HepG2 (cell line): ENCODE data around the gene SNAP25. TPM values are rescaled to one million over a fixed set of nuclear protein-coding genes. Genes with fewer than 3 reads are reported as not detected.

Source experiments
- BCL6 ChIP-seq: IDR thresholded peaks from 2 replicates; pipeline ENCODE4 v1.6.1; 2016; ENCODE audit warnings: missing genetic modification reagents, missing compliant biosample characterization
- ERF ChIP-seq: IDR thresholded peaks from 2 replicates; pipeline ENCODE4 v1.6.1; 2018; ENCODE audit warnings: missing biosample characterization, missing genetic modification reagents
- GFI1 ChIP-seq: sonication (generic); formaldehyde crosslinking; IDR thresholded peaks from 2 replicates; pipeline ENCODE4 v1.5.0; 2020; ENCODE audit warnings: missing genetic modification reagents, mild to moderate bottlenecking, borderline replicate concordance
- NFYC ChIP-seq: IDR thresholded peaks from 2 replicates; pipeline ENCODE4 v1.6.1; 2016; ENCODE audit warnings: missing genetic modification reagents, missing compliant biosample characterization
- POGZ ChIP-seq: sonication (generic); formaldehyde crosslinking; IDR thresholded peaks from 2 replicates; pipeline ENCODE4 v1.4.0; 2020; ENCODE audit warnings: mild to moderate bottlenecking, missing genetic modification reagents
- SMC3 ChIP-seq: IDR thresholded peaks from 2 replicates; pipeline ENCODE4 v1.6.1; 2011; ENCODE audit warnings: low read length, improper control_type of control experiment
- SOX6 ChIP-seq, 2 experiments: fragments of 450-650 bp in 1 of 2; sonication (generic) in 1 of 2; formaldehyde crosslinking in 1 of 2; IDR thresholded peaks; 2 replicates each; pipeline versions ENCODE4 v1.4.0 to v1.6.1; 2017 to 2020; ENCODE audit warnings: antibody characterized with exemption in 1 of 2, mild to moderate bottlenecking in 1 of 2, missing genetic modification reagents in 1 of 2
- STAG1 ChIP-seq: sonication (generic); formaldehyde crosslinking; IDR thresholded peaks from 2 replicates; pipeline ENCODE4 v1.4.0; 2020; ENCODE audit warnings: missing genetic modification reagents
- ZBTB20 ChIP-seq: sonication (generic); formaldehyde crosslinking; IDR thresholded peaks from 2 replicates; pipeline ENCODE4 v1.8.1; 2023; ENCODE audit warnings: missing genetic modification reagents, low read depth, mild to moderate bottlenecking, borderline replicate concordance
- ZNF160 ChIP-seq: sonication (generic); formaldehyde crosslinking; IDR thresholded peaks from 2 replicates; pipeline ENCODE4 v1.8.0; 2022; ENCODE audit warnings: mild to moderate bottlenecking, inconsistent platforms, missing genetic modification reagents
- ZNF652 ChIP-seq: IDR thresholded peaks from 2 replicates; pipeline ENCODE4 v1.6.1; 2016; ENCODE audit warnings: low read depth, borderline replicate concordance
- ZNF792 ChIP-seq: IDR thresholded peaks from 2 replicates; pipeline ENCODE4 v1.6.1; 2016
- polyA plus RNA-seq, 8 experiments: library from polyadenylated mRNA; depleted of rRNA in 3 of 8; stranded (reverse) in 7 of 8; unstranded in 1 of 8; fragments of >200 nt; fragmentation: Illumina TruSeq in 4 of 8; extraction: Trizol in 4 of 8; gene quantifications; 2 replicates each; pipeline versions ENCODE4 v1.2.1 to v1.2.3, GENCODE V29; 2011 to 2016; ENCODE audit warnings: low read depth in 4 of 8, missing spikeins in 1 of 8, mixed read lengths in 1 of 8; ENCODE audit not compliant: insufficient read depth in 1 of 8
- total RNA-seq, 5 experiments: library from RNA; depleted of rRNA; stranded (reverse); fragments of >200 nt; fragmentation: Illumina TruSeq; extraction: Trizol; gene quantifications; 2 replicates each; pipeline ENCODE4 v1.2.3, GENCODE V29; 2016; ENCODE audit warnings: low read depth in 1 of 5
- TF ChIP-seq, protein P1 (sequence below), 2 experiments: fragments of 450-650 bp in 1 of 2; sonication (generic) in 1 of 2; formaldehyde crosslinking; IDR thresholded peaks; 2 replicates each; pipeline versions ENCODE4 v1.5.0 to v1.8.0; 2020 to 2022; ENCODE audit warnings: mild to moderate bottlenecking in 1 of 2, missing genetic modification reagents in 1 of 2
- TF ChIP-seq, protein P2 (sequence below): sonication (generic); formaldehyde crosslinking; IDR thresholded peaks from 2 replicates; pipeline ENCODE4 v1.4.0; 2020; ENCODE audit warnings: missing genetic modification reagents
- TF ChIP-seq, protein P3 (sequence below): IDR thresholded peaks from 2 replicates; pipeline ENCODE4 v1.6.1; 2016; ENCODE audit warnings: low read depth
- TF ChIP-seq, protein P4 (sequence below): sonication (generic); formaldehyde crosslinking; IDR thresholded peaks from 2 replicates; pipeline ENCODE4 v1.5.0; 2020; ENCODE audit warnings: mild to moderate bottlenecking, missing genetic modification reagents
- TF ChIP-seq, protein P5 (sequence below): sonication (generic); formaldehyde crosslinking; IDR thresholded peaks from 2 replicates; pipeline ENCODE4 v1.4.0; 2020; ENCODE audit warnings: missing genetic modification reagents, borderline replicate concordance
- TF ChIP-seq, protein P6 (sequence below): sonication (generic); formaldehyde crosslinking; IDR thresholded peaks from 2 replicates; pipeline ENCODE4 v1.4.0; 2020; ENCODE audit warnings: missing genetic modification reagents, borderline replicate concordance

SNAP25 gene
- total and polyA plus RNA-seq, 2 of the 13 experiments (the other 11 are each of a cell fraction or from before 2014, with no cell fraction given), result not detected

DNA sequence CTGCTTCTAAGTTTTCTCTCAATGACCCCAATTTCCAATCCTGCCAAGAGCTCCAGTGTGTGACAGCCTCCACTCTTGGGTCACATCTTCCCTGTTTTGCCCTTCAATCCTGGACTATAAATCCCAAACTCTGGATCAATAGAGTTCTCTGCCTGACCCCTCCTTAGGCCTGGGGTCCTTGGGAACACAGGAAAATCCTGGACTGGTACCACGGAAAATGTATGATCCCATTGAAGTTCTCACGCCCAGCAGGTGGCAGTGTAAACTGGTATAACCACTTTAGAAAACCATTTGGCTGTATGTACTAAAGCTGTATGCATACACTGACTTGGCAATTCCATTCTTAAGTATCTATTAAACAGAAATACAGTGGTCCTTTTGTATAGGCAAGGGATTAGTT, 98.0 kb downstream of the SNAP25 start (continued):
- TF ChIP-seq, protein P1, sequence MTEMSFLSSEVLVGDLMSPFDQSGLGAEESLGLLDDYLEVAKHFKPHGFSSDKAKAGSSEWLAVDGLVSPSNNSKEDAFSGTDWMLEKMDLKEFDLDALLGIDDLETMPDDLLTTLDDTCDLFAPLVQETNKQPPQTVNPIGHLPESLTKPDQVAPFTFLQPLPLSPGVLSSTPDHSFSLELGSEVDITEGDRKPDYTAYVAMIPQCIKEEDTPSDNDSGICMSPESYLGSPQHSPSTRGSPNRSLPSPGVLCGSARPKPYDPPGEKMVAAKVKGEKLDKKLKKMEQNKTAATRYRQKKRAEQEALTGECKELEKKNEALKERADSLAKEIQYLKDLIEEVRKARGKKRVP (CRISPR knock-in tag; IDR thresholded peaks at IDR 0.05), result no peak
- TF ChIP-seq, protein P2, sequence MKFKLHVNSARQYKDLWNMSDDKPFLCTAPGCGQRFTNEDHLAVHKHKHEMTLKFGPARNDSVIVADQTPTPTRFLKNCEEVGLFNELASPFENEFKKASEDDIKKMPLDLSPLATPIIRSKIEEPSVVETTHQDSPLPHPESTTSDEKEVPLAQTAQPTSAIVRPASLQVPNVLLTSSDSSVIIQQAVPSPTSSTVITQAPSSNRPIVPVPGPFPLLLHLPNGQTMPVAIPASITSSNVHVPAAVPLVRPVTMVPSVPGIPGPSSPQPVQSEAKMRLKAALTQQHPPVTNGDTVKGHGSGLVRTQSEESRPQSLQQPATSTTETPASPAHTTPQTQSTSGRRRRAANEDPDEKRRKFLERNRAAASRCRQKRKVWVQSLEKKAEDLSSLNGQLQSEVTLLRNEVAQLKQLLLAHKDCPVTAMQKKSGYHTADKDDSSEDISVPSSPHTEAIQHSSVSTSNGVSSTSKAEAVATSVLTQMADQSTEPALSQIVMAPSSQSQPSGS (CRISPR knock-in tag), result 0 out of 2 replicates have a peak, but pooled peaks have one; percentile 36
- TF ChIP-seq STAG1 (CRISPR knock-in tag) (peak; percentile 99), ZNF792 (CRISPR knock-in tag) (no peak), GFI1 (CRISPR knock-in tag) (peak; percentile 54; the same call in 1 of the 2 replicates), BCL6 (CRISPR knock-in tag) (peak; percentile 35), ZNF160 (no peak), SOX6 (IDR thresholded peaks at IDR 0.05) (no peak), SOX6 (CRISPR knock-in tag; IDR thresholded peaks at IDR 0.05) (0 out of 2 replicates have a peak, but pooled peaks have one; percentile 22), SMC3 (peak; percentile 99), POGZ (CRISPR knock-in tag) (0 out of 2 replicates have a peak, but pooled peaks have one; percentile 29), NFYC (CRISPR knock-in tag) (peak; percentile 21; the same call in 1 of the 2 replicates), ZBTB20 (no peak), ERF (CRISPR knock-in tag) (peak; percentile 75; the same call in 1 of the 2 replicates), ZNF652 (CRISPR knock-in tag) (peak; percentile 48; the same call in 1 of the 2 replicates)
- TF ChIP-seq, protein P3, sequence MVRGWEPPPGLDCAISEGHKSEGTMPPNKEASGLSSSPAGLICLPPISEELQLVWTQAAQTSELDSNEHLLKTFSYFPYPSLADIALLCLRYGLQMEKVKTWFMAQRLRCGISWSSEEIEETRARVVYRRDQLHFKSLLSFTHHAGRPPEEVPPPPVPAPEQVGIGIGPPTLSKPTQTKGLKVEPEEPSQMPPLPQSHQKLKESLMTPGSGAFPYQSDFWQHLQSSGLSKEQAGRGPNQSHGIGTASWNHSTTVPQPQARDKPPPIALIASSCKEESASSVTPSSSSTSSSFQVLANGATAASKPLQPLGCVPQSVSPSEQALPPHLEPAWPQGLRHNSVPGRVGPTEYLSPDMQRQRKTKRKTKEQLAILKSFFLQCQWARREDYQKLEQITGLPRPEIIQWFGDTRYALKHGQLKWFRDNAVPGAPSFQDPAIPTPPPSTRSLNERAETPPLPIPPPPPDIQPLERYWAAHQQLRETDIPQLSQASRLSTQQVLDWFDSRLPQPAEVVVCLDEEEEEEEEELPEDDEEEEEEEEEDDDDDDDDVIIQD (CRISPR knock-in tag), result peak; percentile 19; the same call in 1 of the 2 replicates
- TF ChIP-seq, protein P4, sequence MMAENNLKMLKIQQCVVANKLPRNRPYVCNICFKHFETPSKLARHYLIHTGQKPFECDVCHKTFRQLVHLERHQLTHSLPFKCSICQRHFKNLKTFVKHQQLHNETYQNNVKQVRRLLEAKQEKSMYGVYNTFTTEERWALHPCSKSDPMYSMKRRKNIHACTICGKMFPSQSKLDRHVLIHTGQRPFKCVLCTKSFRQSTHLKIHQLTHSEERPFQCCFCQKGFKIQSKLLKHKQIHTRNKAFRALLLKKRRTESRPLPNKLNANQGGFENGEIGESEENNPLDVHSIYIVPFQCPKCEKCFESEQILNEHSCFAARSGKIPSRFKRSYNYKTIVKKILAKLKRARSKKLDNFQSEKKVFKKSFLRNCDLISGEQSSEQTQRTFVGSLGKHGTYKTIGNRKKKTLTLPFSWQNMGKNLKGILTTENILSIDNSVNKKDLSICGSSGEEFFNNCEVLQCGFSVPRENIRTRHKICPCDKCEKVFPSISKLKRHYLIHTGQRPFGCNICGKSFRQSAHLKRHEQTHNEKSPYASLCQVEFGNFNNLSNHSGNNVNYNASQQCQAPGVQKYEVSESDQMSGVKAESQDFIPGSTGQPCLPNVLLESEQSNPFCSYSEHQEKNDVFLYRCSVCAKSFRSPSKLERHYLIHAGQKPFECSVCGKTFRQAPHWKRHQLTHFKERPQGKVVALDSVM (CRISPR knock-in tag), result 0 out of 2 replicates have a peak, but pooled peaks have one; percentile 28
- TF ChIP-seq, protein P5, sequence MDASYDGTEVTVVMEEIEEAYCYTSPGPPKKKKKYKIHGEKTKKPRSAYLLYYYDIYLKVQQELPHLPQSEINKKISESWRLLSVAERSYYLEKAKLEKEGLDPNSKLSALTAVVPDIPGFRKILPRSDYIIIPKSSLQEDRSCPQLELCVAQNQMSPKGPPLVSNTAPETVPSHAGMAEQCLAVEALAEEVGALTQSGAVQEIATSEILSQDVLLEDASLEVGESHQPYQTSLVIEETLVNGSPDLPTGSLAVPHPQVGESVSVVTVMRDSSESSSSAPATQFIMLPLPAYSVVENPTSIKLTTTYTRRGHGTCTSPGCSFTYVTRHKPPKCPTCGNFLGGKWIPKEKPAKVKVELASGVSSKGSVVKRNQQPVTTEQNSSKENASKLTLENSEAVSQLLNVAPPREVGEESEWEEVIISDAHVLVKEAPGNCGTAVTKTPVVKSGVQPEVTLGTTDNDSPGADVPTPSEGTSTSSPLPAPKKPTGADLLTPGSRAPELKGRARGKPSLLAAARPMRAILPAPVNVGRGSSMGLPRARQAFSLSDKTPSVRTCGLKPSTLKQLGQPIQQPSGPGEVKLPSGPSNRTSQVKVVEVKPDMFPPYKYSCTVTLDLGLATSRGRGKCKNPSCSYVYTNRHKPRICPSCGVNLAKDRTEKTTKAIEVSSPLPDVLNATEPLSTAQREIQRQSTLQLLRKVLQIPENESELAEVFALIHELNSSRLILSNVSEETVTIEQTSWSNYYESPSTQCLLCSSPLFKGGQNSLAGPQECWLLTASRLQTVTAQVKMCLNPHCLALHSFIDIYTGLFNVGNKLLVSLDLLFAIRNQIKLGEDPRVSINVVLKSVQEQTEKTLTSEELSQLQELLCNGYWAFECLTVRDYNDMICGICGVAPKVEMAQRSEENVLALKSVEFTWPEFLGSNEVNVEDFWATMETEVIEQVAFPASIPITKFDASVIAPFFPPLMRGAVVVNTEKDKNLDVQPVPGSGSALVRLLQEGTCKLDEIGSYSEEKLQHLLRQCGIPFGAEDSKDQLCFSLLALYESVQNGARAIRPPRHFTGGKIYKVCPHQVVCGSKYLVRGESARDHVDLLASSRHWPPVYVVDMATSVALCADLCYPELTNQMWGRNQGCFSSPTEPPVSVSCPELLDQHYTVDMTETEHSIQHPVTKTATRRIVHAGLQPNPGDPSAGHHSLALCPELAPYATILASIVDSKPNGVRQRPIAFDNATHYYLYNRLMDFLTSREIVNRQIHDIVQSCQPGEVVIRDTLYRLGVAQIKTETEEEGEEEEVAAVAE, result 0 out of 2 replicates have a peak, but pooled peaks have one; percentile 63
- TF ChIP-seq, protein P6, sequence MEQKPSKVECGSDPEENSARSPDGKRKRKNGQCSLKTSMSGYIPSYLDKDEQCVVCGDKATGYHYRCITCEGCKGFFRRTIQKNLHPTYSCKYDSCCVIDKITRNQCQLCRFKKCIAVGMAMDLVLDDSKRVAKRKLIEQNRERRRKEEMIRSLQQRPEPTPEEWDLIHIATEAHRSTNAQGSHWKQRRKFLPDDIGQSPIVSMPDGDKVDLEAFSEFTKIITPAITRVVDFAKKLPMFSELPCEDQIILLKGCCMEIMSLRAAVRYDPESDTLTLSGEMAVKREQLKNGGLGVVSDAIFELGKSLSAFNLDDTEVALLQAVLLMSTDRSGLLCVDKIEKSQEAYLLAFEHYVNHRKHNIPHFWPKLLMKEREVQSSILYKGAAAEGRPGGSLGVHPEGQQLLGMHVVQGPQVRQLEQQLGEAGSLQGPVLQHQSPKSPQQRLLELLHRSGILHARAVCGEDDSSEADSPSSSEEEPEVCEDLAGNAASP, result peak; percentile 42; the same call in 1 of the 2 replicates
